BE2C (cell line): ENCODE data around the gene FLACC1. TPM values are rescaled to one million over a fixed set of nuclear protein-coding genes. Genes with fewer than 3 reads are reported as not detected.

Experiments used
- DNase-seq: peaks from one replicate; pipeline ENCODE4 v3.0.0-alpha.2; 2020
- H3K27me3 ChIP-seq: fragments of 250-450 bp; sonication (Bioruptor Pico); 2 replicates; pipeline ENCODE4 v1.5.1; 2020; ENCODE audit warnings: mild to moderate bottlenecking
- H3K36me3 ChIP-seq: fragments of 250-450 bp; sonication (Bioruptor Pico); 2 replicates; pipeline ENCODE4 v1.5.1; 2020; ENCODE audit warnings: mild to moderate bottlenecking
- H3K4me1 ChIP-seq: fragments of 250-450 bp; sonication (Bioruptor Pico); 2 replicates; pipeline ENCODE4 v1.5.1; 2020
- H3K4me3 ChIP-seq: 2 replicates; pipeline ENCODE4 v1.5.1; 2011; ENCODE audit warnings: low read depth, low read length
- H3K9me3 ChIP-seq: fragments of 250-450 bp; sonication (Bioruptor Pico); 2 replicates; pipeline ENCODE4 v1.5.1; 2020
- CTCF ChIP-seq: IDR thresholded peaks from 2 replicates; pipeline ENCODE4 v1.5.1; 2012; ENCODE audit warnings: mild to moderate bottlenecking, low read depth, low read length
- polyA plus RNA-seq: library from polyadenylated mRNA; unstranded; fragments of >200 nt; gene quantifications from one replicate; pipeline ENCODE4 v1.2.1, GENCODE V29; 2012; ENCODE audit warnings: low read depth, missing spikeins; ENCODE audit not compliant: insufficient read length, insufficient read depth

FLACC1 gene
- 0.42 TPM for polyA plus RNA-seq

DNA sequence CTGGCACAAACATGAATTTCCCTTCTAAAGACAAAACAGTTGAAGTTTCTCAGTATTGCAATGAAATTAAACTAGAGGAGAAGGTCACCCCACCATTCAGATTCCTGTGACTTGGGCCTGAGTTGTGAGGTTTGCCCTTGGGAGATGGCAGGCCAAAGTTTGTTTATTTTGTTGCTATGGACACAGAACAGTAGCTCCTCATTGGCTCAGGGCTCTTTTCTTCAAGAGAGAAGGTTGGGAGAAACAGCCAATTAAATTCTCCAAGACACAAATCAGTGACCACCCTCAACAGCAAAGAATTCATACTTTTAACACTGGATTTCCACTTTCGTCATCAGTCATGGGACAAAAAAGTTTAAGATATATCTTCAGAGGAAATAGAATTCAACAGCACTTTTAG is at the start of gene FLACC1:
Gene FLACC1 (minus strand): TSS at position 125 of the 400 bp plus-strand sequence. CDS start 5,941 bp downstream, outside the sequence.
- DNase-seq, result no peak
- no peaks in the 10 kb centered on the region for H3K4me1 ChIP-seq
- no peaks in the 10 kb centered on the region; the same call in 1 of the 2 replicates for H3K36me3 ChIP-seq
- no peaks in the 10 kb centered on the region for H3K9me3 ChIP-seq
- no peaks in the 10 kb centered on the region for H3K27me3 ChIP-seq
- H3K4me3 ChIP-seq, result no peak within 1 kb of the TSS
- TF ChIP-seq CTCF, result no peak

- peaks cover 40% of the 10 kb centered on the region for H3K4me1 ChIP-seq
- peak overlapping the region; percentile 26 for H3K4me3 ChIP-seq
- no peaks in the 10 kb centered on the region for H3K36me3 ChIP-seq
- no peaks in the 10 kb centered on the region for H3K27me3 ChIP-seq
- H3K9me3 ChIP-seq, result no peaks in the 10 kb centered on the region
- no peak for DNase-seq
- TF ChIP-seq CTCF, result no peak
These were observed 49.0 kb upstream of the FLACC1 start for GRCh38 chr2:201406077-201406662.

DNA sequence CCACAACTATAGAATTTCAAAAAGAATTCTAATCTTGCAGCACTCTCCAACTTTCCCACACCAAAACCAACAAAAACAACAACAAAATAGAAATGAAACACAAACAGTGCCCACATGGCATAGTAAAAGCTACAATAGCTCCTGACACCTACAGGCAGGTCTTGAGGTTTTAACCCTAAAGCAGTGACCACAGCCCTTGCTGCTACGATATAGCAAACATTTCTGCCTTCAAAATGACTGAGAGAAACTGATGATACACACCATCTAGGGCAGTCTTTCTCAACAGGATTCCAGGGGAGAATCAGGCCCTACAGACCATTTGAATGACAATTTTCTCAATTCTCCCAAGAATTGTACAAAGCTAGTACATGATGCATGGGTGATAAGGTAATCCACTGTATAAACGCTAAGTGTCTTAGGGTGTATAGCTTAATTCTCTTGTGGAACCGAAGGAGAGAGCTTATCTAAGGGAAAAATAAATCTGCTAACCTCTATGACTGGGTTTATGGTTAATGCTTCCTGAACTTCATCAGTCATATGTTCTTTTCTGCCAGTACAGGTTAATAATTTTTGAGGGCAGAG is 47.6 kb upstream of the FLACC1 start:
- DNase-seq, result no peak
- Histone ChIP-seq H3K9me3 (no peaks in the 10 kb centered on the region), H3K27me3 (no peaks in the 10 kb centered on the region), H3K4me1 (peaks cover 40% of the 10 kb centered on the region), H3K36me3 (no peaks in the 10 kb centered on the region), H3K4me3 (no peak overlapping the region)
- no peak for TF ChIP-seq CTCF

GRCh38 chr2:201403880-201404279 is 46.7 kb upstream of the FLACC1 start:
- no peak overlapping the region for H3K4me3 ChIP-seq
- peaks cover 40% of the 10 kb centered on the region for H3K4me1 ChIP-seq
- DNase-seq, result no peak
- no peaks in the 10 kb centered on the region for H3K9me3 ChIP-seq
- no peaks in the 10 kb centered on the region for H3K36me3 ChIP-seq
- TF ChIP-seq CTCF, result no peak
- H3K27me3 ChIP-seq, result no peaks in the 10 kb centered on the region

DNA sequence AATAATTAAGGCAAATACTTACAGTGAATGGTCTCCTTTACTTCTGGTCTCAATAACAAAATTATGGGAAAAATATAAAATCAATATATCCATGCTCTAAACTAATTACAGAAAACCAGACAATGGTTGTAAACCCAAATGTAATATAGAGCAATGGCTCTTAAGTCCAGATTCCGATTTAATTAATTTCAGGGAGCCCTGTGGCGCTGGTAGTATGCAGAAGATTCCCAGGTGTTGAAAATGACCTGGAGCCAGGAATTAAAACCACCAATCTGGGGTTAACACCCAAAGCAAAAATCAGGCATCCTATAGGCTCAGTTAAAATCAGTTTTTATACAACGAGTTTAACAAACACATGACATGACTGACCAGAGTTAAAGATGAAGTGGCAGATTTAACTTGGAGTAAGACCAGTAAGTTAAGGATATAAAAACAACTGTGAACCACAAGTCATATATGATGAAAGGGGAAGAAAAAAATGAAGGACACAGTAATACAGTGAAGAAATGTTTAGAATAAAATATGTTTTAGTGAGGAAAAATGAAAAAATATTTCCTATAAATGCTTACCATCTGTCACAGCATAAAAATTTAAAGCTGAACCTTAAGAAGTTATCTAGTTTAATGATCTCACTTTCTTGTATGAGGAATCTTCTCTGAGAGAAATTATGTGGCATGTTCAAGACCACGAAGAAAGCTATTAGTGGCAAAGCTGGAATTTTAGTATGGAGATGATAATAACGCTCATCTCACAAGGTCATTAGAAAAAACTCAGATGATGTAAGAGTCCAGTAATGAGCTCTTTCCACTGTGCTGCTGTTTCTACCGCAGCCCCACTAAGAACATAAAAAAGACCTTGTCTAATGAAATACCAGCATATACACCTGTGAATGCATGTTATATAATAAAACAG is 45.8 kb upstream of the FLACC1 start:
- Histone ChIP-seq H3K4me3 (peak overlapping the region; percentile 12; the same call in 1 of the 2 replicates), H3K36me3 (peaks cover 4% of the 10 kb centered on the region), H3K4me1 (peaks cover 40% of the 10 kb centered on the region), H3K27me3 (no peaks in the 10 kb centered on the region), H3K9me3 (no peaks in the 10 kb centered on the region)
- no peak for TF ChIP-seq CTCF
- DNase-seq, result no peak
